ENCODE measurements around the gene LRRC53.

LRRC53 gene

GRCh38 chr1:74534241-74534640 lies 21.8 kb upstream of the LRRC53 start:
- WGBS (ENCODE audit: extremely low coverage, insufficient coverage, insufficient read length) = no CpG with 5 or more reads among the region's 3 CpGs

GRCh38 chr1:74531796-74532195 lies 19.4 kb upstream of the LRRC53 start:
- H4K91ac ChIP-seq (ENCODE audit: low read depth, low read length) = no peak overlapping the region
- WGBS (ENCODE audit: extremely low coverage, insufficient coverage, insufficient read length) = no CpG with 5 or more reads among the region's 1 CpG
- no peaks in the 10 kb centered on the region for H3K4me1 ChIP-seq (ENCODE audit: control insufficient read depth in 1 of 2, insufficient read depth in 2 of 2, low read length in 2 of 2)
- H3K27ac ChIP-seq (ENCODE audit: low read depth, low read length) = no peak overlapping the region
- no peaks in the 10 kb centered on the region for H3K79me1 ChIP-seq (ENCODE audit: low read length)
- H3K4me2 ChIP-seq (ENCODE audit: low read length) = no peak overlapping the region
- H3K23ac ChIP-seq (ENCODE audit: low read length) = no peak overlapping the region
- no peak overlapping the region for H4K8ac ChIP-seq (ENCODE audit: low read depth, low read length)
- no peak overlapping the region for H2BK120ac ChIP-seq (ENCODE audit: insufficient read depth, low read length, poor library complexity)
- H3K36me3 ChIP-seq (ENCODE audit: control insufficient read depth in 1 of 2, insufficient read depth in 2 of 2, low read length in 2 of 2) = no peaks in the 10 kb centered on the region
- no peaks in the 10 kb centered on the region for H3K9me3 ChIP-seq (ENCODE audit: insufficient read depth, low read depth, low read length)
- H3K18ac ChIP-seq (ENCODE audit: low read length) = no peak overlapping the region
- H4K12ac ChIP-seq (ENCODE audit: low read depth, low read length) = no peak overlapping the region
- no peaks in the 10 kb centered on the region for H3K79me2 ChIP-seq (ENCODE audit: control insufficient read depth, insufficient read depth, low read length, poor library complexity)
- no peaks in the 10 kb centered on the region for H3K27me3 ChIP-seq (ENCODE audit: insufficient read depth, low read length)
- no peak overlapping the region for H2AFZ ChIP-seq (ENCODE audit: insufficient read depth, low read length, poor library complexity)
- H3K4me3 ChIP-seq (ENCODE audit: low read depth, low read length) = no peak overlapping the region
- H3K4ac ChIP-seq (ENCODE audit: low read depth, low read length) = no peak overlapping the region
- no peak overlapping the region for H3K9ac ChIP-seq (ENCODE audit: low read length)
- no peak overlapping the region for H2BK5ac ChIP-seq (ENCODE audit: low read depth, low read length, poor library complexity)
- no peak overlapping the region for H3K14ac ChIP-seq (ENCODE audit: low read length)
- no peak overlapping the region for H2AK5ac ChIP-seq (ENCODE audit: low read length)
- DNase-seq = no peak
- no peak overlapping the region for H2BK12ac ChIP-seq (ENCODE audit: low read length)

More at GRCh38 chr1:74534241-74534640, 21.8 kb upstream of the LRRC53 start:
- H2BK5ac ChIP-seq (ENCODE audit: low read depth, low read length, poor library complexity) = no peak overlapping the region
- no peak overlapping the region for H2AFZ ChIP-seq (ENCODE audit: insufficient read depth, low read length, poor library complexity)
- no peak overlapping the region for H4K91ac ChIP-seq (ENCODE audit: low read depth, low read length)
- no peak overlapping the region for H2AK5ac ChIP-seq (ENCODE audit: low read length)
- no peak overlapping the region for H3K23ac ChIP-seq (ENCODE audit: low read length)
- no peak overlapping the region for H2BK12ac ChIP-seq (ENCODE audit: low read length)
- no peak overlapping the region for H3K4me2 ChIP-seq (ENCODE audit: low read length)
- no peak overlapping the region for H3K9ac ChIP-seq (ENCODE audit: low read length)
- H3K79me2 ChIP-seq (ENCODE audit: control insufficient read depth, insufficient read depth, low read length, poor library complexity) = no peaks in the 10 kb centered on the region
- H3K4ac ChIP-seq (ENCODE audit: low read depth, low read length) = no peak overlapping the region
- no peak overlapping the region for H3K27ac ChIP-seq (ENCODE audit: low read depth, low read length)
- no peaks in the 10 kb centered on the region for H3K79me1 ChIP-seq (ENCODE audit: low read length)
- H4K12ac ChIP-seq (ENCODE audit: low read depth, low read length) = no peak overlapping the region
- H4K8ac ChIP-seq (ENCODE audit: low read depth, low read length) = no peak overlapping the region
- no peak overlapping the region for H3K18ac ChIP-seq (ENCODE audit: low read length)
- H3K9me3 ChIP-seq (ENCODE audit: insufficient read depth, low read depth, low read length) = no peaks in the 10 kb centered on the region
- peak in 1 of 2 donors; percentile 39 for DNase-seq
- H3K36me3 ChIP-seq (ENCODE audit: control insufficient read depth in 1 of 2, insufficient read depth in 2 of 2, low read length in 2 of 2) = no peaks in the 10 kb centered on the region
- H3K4me1 ChIP-seq (ENCODE audit: control insufficient read depth in 1 of 2, insufficient read depth in 2 of 2, low read length in 2 of 2) = no peaks in the 10 kb centered on the region
- no peak overlapping the region for H3K4me3 ChIP-seq (ENCODE audit: low read depth, low read length)
- H2BK120ac ChIP-seq (ENCODE audit: insufficient read depth, low read length, poor library complexity) = no peak overlapping the region
- no peak overlapping the region for H3K14ac ChIP-seq (ENCODE audit: low read length)
- H3K27me3 ChIP-seq (ENCODE audit: insufficient read depth, low read length) = no peaks in the 10 kb centered on the region

- Histone ChIP-seq H3K4ac (ENCODE audit: low read depth, low read length) (no peak overlapping the region), H2BK120ac (ENCODE audit: insufficient read depth, low read length, poor library complexity) (no peak overlapping the region), H3K79me2 (ENCODE audit: control insufficient read depth, insufficient read depth, low read length, poor library complexity) (no peaks in the 10 kb centered on the region), H3K23ac (ENCODE audit: low read length) (no peak overlapping the region), H4K12ac (ENCODE audit: low read depth, low read length) (no peak overlapping the region), H2AK5ac (ENCODE audit: low read length) (no peak overlapping the region), H3K27me3 (ENCODE audit: insufficient read depth, low read length) (no peaks in the 10 kb centered on the region), H4K91ac (ENCODE audit: low read depth, low read length) (no peak overlapping the region), H3K79me1 (ENCODE audit: low read length) (no peaks in the 10 kb centered on the region), H2AFZ (ENCODE audit: insufficient read depth, low read length, poor library complexity) (no peak overlapping the region), H3K9me3 (ENCODE audit: insufficient read depth, low read depth, low read length) (no peaks in the 10 kb centered on the region), H3K4me1 (ENCODE audit: control insufficient read depth in 1 of 2, insufficient read depth in 2 of 2, low read length in 2 of 2) (no peaks in the 10 kb centered on the region), H2BK12ac (ENCODE audit: low read length) (no peak overlapping the region), H3K9ac (ENCODE audit: low read length) (no peak overlapping the region), H3K14ac (ENCODE audit: low read length) (no peak overlapping the region), H3K4me2 (ENCODE audit: low read length) (no peak overlapping the region), H3K36me3 (ENCODE audit: control insufficient read depth in 1 of 2, insufficient read depth in 2 of 2, low read length in 2 of 2) (no peaks in the 10 kb centered on the region), H2BK5ac (ENCODE audit: low read depth, low read length, poor library complexity) (no peak overlapping the region), H3K18ac (ENCODE audit: low read length) (no peak overlapping the region), H3K27ac (ENCODE audit: low read depth, low read length) (no peak overlapping the region), H4K8ac (ENCODE audit: low read depth, low read length) (no peak overlapping the region), H3K4me3 (ENCODE audit: low read depth, low read length) (no peak overlapping the region)
- DNase-seq = no peak
Observed at GRCh38 chr1:74530892-74531291, 18.5 kb upstream of the LRRC53 start.

- no peak overlapping the region for H3K4ac ChIP-seq (ENCODE audit: low read depth, low read length)
- no CpG with 5 or more reads among the region's 4 CpGs for WGBS (ENCODE audit: extremely low coverage, insufficient coverage, insufficient read length)
- no peak overlapping the region for H3K4me3 ChIP-seq (ENCODE audit: low read depth, low read length)
- no peak overlapping the region for H3K4me2 ChIP-seq (ENCODE audit: low read length)
- no peak overlapping the region for H4K8ac ChIP-seq (ENCODE audit: low read depth, low read length)
- no peak overlapping the region for H3K23ac ChIP-seq (ENCODE audit: low read length)
- peak overlapping the region; percentile 6 for H3K14ac ChIP-seq (ENCODE audit: low read length)
- H3K9ac ChIP-seq (ENCODE audit: low read length) = no peak overlapping the region
- DNase-seq = no peak
- H2BK5ac ChIP-seq (ENCODE audit: low read depth, low read length, poor library complexity) = no peak overlapping the region
- H3K18ac ChIP-seq (ENCODE audit: low read length) = no peak overlapping the region
- H2AK5ac ChIP-seq (ENCODE audit: low read length) = peak overlapping the region; percentile 22
- no peak overlapping the region for H4K12ac ChIP-seq (ENCODE audit: low read depth, low read length)
- H3K9me3 ChIP-seq (ENCODE audit: insufficient read depth, low read depth, low read length) = no peaks in the 10 kb centered on the region
- no peak overlapping the region for H2BK12ac ChIP-seq (ENCODE audit: low read length)
- no peaks in the 10 kb centered on the region for H3K27me3 ChIP-seq (ENCODE audit: insufficient read depth, low read length)
- H3K36me3 ChIP-seq (ENCODE audit: control insufficient read depth in 1 of 2, insufficient read depth in 2 of 2, low read length in 2 of 2) = no peaks in the 10 kb centered on the region
- no peaks in the 10 kb centered on the region for H3K4me1 ChIP-seq (ENCODE audit: control insufficient read depth in 1 of 2, insufficient read depth in 2 of 2, low read length in 2 of 2)
- H3K27ac ChIP-seq (ENCODE audit: low read depth, low read length) = no peak overlapping the region
- no peaks in the 10 kb centered on the region for H3K79me1 ChIP-seq (ENCODE audit: low read length)
- no peak overlapping the region for H2BK120ac ChIP-seq (ENCODE audit: insufficient read depth, low read length, poor library complexity)
- no peak overlapping the region for H4K91ac ChIP-seq (ENCODE audit: low read depth, low read length)
- no peak overlapping the region for H2AFZ ChIP-seq (ENCODE audit: insufficient read depth, low read length, poor library complexity)
- no peaks in the 10 kb centered on the region for H3K79me2 ChIP-seq (ENCODE audit: control insufficient read depth, insufficient read depth, low read length, poor library complexity)
Observed at GRCh38 chr1:74528123-74528522, 15.7 kb upstream of the LRRC53 start.
